Neural cell (in vitro differentiated cells): ENCODE measurements around the gene LYPD1. TPM values are rescaled to one million over a fixed set of nuclear protein-coding genes. Genes with fewer than 3 reads are reported as not detected.

ENCODE experiments used
- H2AFZ ChIP-seq: fragments of 200-600, 300-800 bp; sonication (generic), shearing (Covaris generic); 2 replicates; pipeline ENCODE4 v1.6.0; 2014; ENCODE audit warnings: low read depth, mild to moderate bottlenecking, antibody characterized with exemption, low read length, moderate library complexity
- H3F3A ChIP-seq: fragments of 200-600 bp; shearing (Covaris generic); 2 replicates; pipeline ENCODE4 v1.6.1; 2016; ENCODE audit warnings: mild to moderate bottlenecking, moderate library complexity, mixed read lengths, antibody characterized with exemption, low read length; ENCODE audit not compliant: insufficient read depth, poor library complexity, severe bottlenecking
- H3K27ac ChIP-seq: fragments of 200-600, 300-800 bp; sonication (generic), shearing (Covaris generic); 2 replicates; pipeline ENCODE4 v1.5.1; 2014; ENCODE audit warnings: mild to moderate bottlenecking, low read length, moderate library complexity
- H3K27me3 ChIP-seq: fragments of 300-800, 200-600 bp; sonication (generic), shearing (Covaris generic); 2 replicates; pipeline ENCODE4 v1.6.0; 2014; ENCODE audit warnings: mild to moderate bottlenecking, low read depth, low read length, moderate library complexity; ENCODE audit not compliant: insufficient read depth
- H3K36me3 ChIP-seq: fragments of 300-800, 200-600 bp; sonication (generic), shearing (Covaris generic); 2 replicates; pipeline ENCODE4 v1.5.1; 2014; ENCODE audit warnings: mild to moderate bottlenecking, antibody characterized with exemption, low read length, moderate library complexity; ENCODE audit not compliant: insufficient read depth
- H3K4me2 ChIP-seq: fragments of 300-800, 200-600 bp; sonication (generic), shearing (Covaris generic); 2 replicates; pipeline ENCODE4 v1.6.0; 2014; ENCODE audit warnings: mild to moderate bottlenecking, low read length
- H3K4me3 ChIP-seq: fragments of 300-800, 200-600 bp; sonication (generic), shearing (Covaris generic); 2 replicates; pipeline ENCODE4 v1.5.1; 2014; ENCODE audit warnings: mild to moderate bottlenecking, low read length, moderate library complexity
- H3K79me2 ChIP-seq: fragments of 200-600 bp; shearing (Covaris generic); replicated peaks from 2 replicates; pipeline ENCODE4 v1.6.0; 2014; ENCODE audit warnings: mild to moderate bottlenecking, low read length, moderate library complexity; ENCODE audit not compliant: insufficient read depth
- H3K9ac ChIP-seq: fragments of 300-800, 200-600 bp; sonication (generic), shearing (Covaris generic); 2 replicates; pipeline ENCODE4 v1.6.1; 2016; ENCODE audit warnings: mild to moderate bottlenecking, low read length, mixed read lengths
- H3K9me2 ChIP-seq: fragments of 200-600 bp; shearing (Covaris generic); 2 replicates; pipeline ENCODE4 v1.6.1; 2016; ENCODE audit warnings: mild to moderate bottlenecking, low read length, mixed read lengths; ENCODE audit not compliant: insufficient read depth
- H3K9me3 ChIP-seq: fragments of 200-600, 300-800 bp; sonication (generic), shearing (Covaris generic); 2 replicates; pipeline ENCODE4 v1.6.1; 2016; ENCODE audit warnings: mild to moderate bottlenecking, mixed run types, low read length, moderate library complexity, mixed read lengths
- H4K20me1 ChIP-seq: fragments of 200-600 bp; shearing (Covaris generic); 2 replicates; pipeline ENCODE4 v1.6.1; 2016; ENCODE audit warnings: mild to moderate bottlenecking, mixed run types; ENCODE audit not compliant: insufficient read depth
- EP300 ChIP-seq: fragments of 450-650 bp; conservative IDR thresholded peaks from 2 replicates; pipeline ENCODE4 v1.6.1; 2014; ENCODE audit warnings: antibody characterized with exemption, mild to moderate bottlenecking, moderate library complexity; ENCODE audit not compliant: poor library complexity, severe bottlenecking
- EZH2 ChIP-seq: fragments of 200-600, 300-800 bp; shearing (Covaris generic), sonication (generic); IDR thresholded peaks from 2 replicates; pipeline ENCODE4 v1.6.1; 2014; ENCODE audit warnings: antibody characterized with exemption, low read length, borderline replicate concordance, mild to moderate bottlenecking; ENCODE audit not compliant: insufficient read depth, poor library complexity, severe bottlenecking
- MXI1 ChIP-seq: fragments of 450-650 bp; conservative IDR thresholded peaks from 2 replicates; pipeline ENCODE4 v1.6.1; 2014; ENCODE audit warnings: antibody characterized with exemption, mild to moderate bottlenecking; ENCODE audit not compliant: poor library complexity, severe bottlenecking
- POLR2AphosphoS5 ChIP-seq: IDR thresholded peaks from 2 replicates; pipeline ENCODE4 v1.6.1; 2012
- RAD21 ChIP-seq: fragments of 450-650 bp; conservative IDR thresholded peaks from 2 replicates; pipeline ENCODE4 v1.6.1; 2014; ENCODE audit warnings: antibody characterized with exemption, mild to moderate bottlenecking, moderate library complexity
- SMC3 ChIP-seq: fragments of 450-650 bp; conservative IDR thresholded peaks from 2 replicates; pipeline ENCODE4 v1.6.1; 2014; ENCODE audit warnings: antibody characterized with exemption, mild to moderate bottlenecking, moderate library complexity; ENCODE audit not compliant: poor library complexity
- TAF1 ChIP-seq: IDR thresholded peaks from 2 replicates; pipeline ENCODE4 v1.6.1; 2012; ENCODE audit warnings: low read depth
- polyA plus RNA-seq: library from polyadenylated mRNA; depleted of rRNA; stranded (reverse); fragments of >200 nt; gene quantifications from 2 replicates; pipeline ENCODE4 v1.2.3, GENCODE V29; 2014
- TF ChIP-seq, protein P1 (sequence below): IDR thresholded peaks from 2 replicates; pipeline ENCODE4 v1.6.1; 2012; ENCODE audit warnings: borderline replicate concordance
- TF ChIP-seq, protein P2 (sequence below): fragments of 450-650 bp; IDR thresholded peaks from 2 replicates; pipeline ENCODE4 v1.5.1; 2014; ENCODE audit warnings: antibody characterized with exemption, mild to moderate bottlenecking, moderate library complexity; ENCODE audit not compliant: poor library complexity, severe bottlenecking

LYPD1 gene
- polyA plus RNA-seq, 1 donor from 2014 or later = 78.2 TPM

- no peaks in the 10 kb centered on the region for H3K27me3 ChIP-seq
- no peaks in the 10 kb centered on the region for H3K79me2 ChIP-seq
- no peak for TF ChIP-seq POLR2AphosphoS5
- TF ChIP-seq, protein P1, sequence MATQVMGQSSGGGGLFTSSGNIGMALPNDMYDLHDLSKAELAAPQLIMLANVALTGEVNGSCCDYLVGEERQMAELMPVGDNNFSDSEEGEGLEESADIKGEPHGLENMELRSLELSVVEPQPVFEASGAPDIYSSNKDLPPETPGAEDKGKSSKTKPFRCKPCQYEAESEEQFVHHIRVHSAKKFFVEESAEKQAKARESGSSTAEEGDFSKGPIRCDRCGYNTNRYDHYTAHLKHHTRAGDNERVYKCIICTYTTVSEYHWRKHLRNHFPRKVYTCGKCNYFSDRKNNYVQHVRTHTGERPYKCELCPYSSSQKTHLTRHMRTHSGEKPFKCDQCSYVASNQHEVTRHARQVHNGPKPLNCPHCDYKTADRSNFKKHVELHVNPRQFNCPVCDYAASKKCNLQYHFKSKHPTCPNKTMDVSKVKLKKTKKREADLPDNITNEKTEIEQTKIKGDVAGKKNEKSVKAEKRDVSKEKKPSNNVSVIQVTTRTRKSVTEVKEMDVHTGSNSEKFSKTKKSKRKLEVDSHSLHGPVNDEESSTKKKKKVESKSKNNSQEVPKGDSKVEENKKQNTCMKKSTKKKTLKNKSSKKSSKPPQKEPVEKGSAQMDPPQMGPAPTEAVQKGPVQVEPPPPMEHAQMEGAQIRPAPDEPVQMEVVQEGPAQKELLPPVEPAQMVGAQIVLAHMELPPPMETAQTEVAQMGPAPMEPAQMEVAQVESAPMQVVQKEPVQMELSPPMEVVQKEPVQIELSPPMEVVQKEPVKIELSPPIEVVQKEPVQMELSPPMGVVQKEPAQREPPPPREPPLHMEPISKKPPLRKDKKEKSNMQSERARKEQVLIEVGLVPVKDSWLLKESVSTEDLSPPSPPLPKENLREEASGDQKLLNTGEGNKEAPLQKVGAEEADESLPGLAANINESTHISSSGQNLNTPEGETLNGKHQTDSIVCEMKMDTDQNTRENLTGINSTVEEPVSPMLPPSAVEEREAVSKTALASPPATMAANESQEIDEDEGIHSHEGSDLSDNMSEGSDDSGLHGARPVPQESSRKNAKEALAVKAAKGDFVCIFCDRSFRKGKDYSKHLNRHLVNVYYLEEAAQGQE = no peak
- TF ChIP-seq, protein P2, sequence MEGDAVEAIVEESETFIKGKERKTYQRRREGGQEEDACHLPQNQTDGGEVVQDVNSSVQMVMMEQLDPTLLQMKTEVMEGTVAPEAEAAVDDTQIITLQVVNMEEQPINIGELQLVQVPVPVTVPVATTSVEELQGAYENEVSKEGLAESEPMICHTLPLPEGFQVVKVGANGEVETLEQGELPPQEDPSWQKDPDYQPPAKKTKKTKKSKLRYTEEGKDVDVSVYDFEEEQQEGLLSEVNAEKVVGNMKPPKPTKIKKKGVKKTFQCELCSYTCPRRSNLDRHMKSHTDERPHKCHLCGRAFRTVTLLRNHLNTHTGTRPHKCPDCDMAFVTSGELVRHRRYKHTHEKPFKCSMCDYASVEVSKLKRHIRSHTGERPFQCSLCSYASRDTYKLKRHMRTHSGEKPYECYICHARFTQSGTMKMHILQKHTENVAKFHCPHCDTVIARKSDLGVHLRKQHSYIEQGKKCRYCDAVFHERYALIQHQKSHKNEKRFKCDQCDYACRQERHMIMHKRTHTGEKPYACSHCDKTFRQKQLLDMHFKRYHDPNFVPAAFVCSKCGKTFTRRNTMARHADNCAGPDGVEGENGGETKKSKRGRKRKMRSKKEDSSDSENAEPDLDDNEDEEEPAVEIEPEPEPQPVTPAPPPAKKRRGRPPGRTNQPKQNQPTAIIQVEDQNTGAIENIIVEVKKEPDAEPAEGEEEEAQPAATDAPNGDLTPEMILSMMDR = no peak
- no peak for TF ChIP-seq MXI1
- no peak for TF ChIP-seq SMC3
- no peak for TF ChIP-seq EZH2
- no peak for TF ChIP-seq RAD21
- no peak for TF ChIP-seq TAF1
- TF ChIP-seq EP300 = no peak
- H2AFZ ChIP-seq = no peak overlapping the region
- H3K9me3 ChIP-seq = no peaks in the 10 kb centered on the region
- H4K20me1 ChIP-seq = no peaks in the 10 kb centered on the region
- H3F3A ChIP-seq = no peaks in the 10 kb centered on the region
- no peak overlapping the region for H3K9ac ChIP-seq
- peaks cover 11% of the 10 kb centered on the region for H3K36me3 ChIP-seq
- no peak overlapping the region for H3K27ac ChIP-seq
- H3K4me3 ChIP-seq = no peak overlapping the region
- H3K4me2 ChIP-seq = no peak overlapping the region
- no peaks in the 10 kb centered on the region for H3K9me2 ChIP-seq
Measured at GRCh38 chr2:132646540-132647108, 23.4 kb downstream of the LYPD1 start.

DNA sequence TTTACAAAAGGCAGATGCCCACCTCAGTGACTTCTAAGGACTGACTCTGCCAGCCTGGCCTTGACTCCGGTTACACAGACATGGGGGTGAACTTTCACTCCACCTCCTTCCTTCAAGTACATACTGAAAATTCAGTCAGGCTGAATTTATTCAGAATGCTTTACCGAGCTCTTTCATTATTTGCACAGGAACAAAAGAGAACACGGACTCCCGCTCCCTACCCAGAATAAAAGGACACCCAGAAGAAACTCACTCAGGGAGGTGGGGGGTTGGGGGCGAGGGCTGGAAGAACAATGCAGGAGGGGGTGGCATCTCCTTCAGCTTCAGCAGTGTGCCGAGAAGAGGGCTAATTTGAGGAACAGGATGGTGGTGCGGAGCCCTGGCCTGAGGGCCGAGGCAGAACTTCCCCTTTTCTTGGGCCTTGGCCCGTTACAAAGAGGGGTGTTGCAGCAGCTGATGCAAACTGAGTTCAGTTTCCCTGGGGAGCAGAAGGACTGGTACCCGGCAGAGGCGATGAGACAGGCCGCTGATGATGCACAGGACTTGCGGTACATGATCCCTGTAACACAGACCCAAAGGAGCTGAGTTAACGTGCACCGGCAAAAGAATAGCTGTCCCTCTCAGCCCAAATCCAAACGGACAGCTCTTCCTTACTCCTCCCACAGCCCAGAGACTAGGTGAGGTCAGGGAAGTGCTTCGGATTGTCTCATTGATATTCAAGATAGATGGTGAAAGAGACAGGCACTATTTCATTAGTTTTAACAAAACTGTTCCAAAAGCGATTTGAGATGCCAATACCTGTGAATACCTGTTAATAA, 24.1 kb downstream of the LYPD1 start:
- Histone ChIP-seq H4K20me1 (no peaks in the 10 kb centered on the region), H3K9me3 (no peaks in the 10 kb centered on the region), H3K9me2 (no peaks in the 10 kb centered on the region), H3K79me2 (no peaks in the 10 kb centered on the region), H3K27ac (no peak overlapping the region), H3K27me3 (no peaks in the 10 kb centered on the region), H3K4me2 (no peak overlapping the region), H3K9ac (no peak overlapping the region), H3F3A (no peaks in the 10 kb centered on the region), H3K4me3 (no peak overlapping the region), H2AFZ (no peak overlapping the region), H3K36me3 (peaks cover 11% of the 10 kb centered on the region)
- no peak for TF ChIP-seq RAD21
- TF ChIP-seq, protein P1 = no peak
